ENCODE measurements around the gene CCR6. TPM values are rescaled to one million over a fixed set of nuclear protein-coding genes. Genes with fewer than 3 reads are reported as not detected.

The CCR6 gene
- total RNA-seq, 1 experiment from 2014 or later: not detected

GRCh38 chr6:167143041-167143440 lies 20.1 kb downstream of the CCR6 start:
- no peak overlapping the region for H3K56ac ChIP-seq (ENCODE audit: insufficient read length, low read depth, low read length)
- TF ChIP-seq CTCF (conservative IDR thresholded peaks at IDR 0.05): no peak
- no peak overlapping the region for H3K27ac ChIP-seq (ENCODE audit: insufficient read length, low read depth, low read length)
- Mint-ChIP-seq H3K4me3 (no peak overlapping the region), H3K9me3 (peaks cover 12 to 13% of the 10 kb centered on the region in 2 experiments), H3K27me3 (ENCODE audit: low read depth) (peaks cover 25% of the 10 kb centered on the region), H3K36me3 (ENCODE audit: insufficient read depth in 1 of 3, low read depth in 3 of 3) (peaks cover 5 to 17% (median 6%) of the 10 kb centered on the region in 3 experiments; a peak in 5 of 7 replicates), H3K4me1 (peaks cover 50 to 58% of the 10 kb centered on the region in 2 experiments), H3K27ac (no peak overlapping the region)
- H4K8ac ChIP-seq (replicated peaks; ENCODE audit: insufficient read length, low read depth, low read length): no peak overlapping the region
- H3K23ac ChIP-seq (ENCODE audit: insufficient read length, low read depth, low read length): no peak overlapping the region
- H3K14ac ChIP-seq (ENCODE audit: insufficient read depth, low read length): no peak overlapping the region
- no peak overlapping the region for H2AFZ ChIP-seq (ENCODE audit: low read length)
- no peak overlapping the region for H3K4me2 ChIP-seq (ENCODE audit: insufficient read depth, insufficient read length, low read length)
- no peak overlapping the region for H2BK20ac ChIP-seq (ENCODE audit: low read depth, low read length, poor library complexity, severe bottlenecking)
- no peak overlapping the region for H2BK15ac ChIP-seq (ENCODE audit: low read depth, low read length)
- H3K79me1 ChIP-seq (ENCODE audit: insufficient read depth, low read depth, low read length, poor library complexity, severe bottlenecking): no peaks in the 10 kb centered on the region
- no peak overlapping the region for H2BK120ac ChIP-seq (ENCODE audit: low read depth, low read length, poor library complexity, severe bottlenecking)
- no peak overlapping the region for H3K18ac ChIP-seq (ENCODE audit: insufficient read length, low read depth, low read length)
- H3K9me3 ChIP-seq (ENCODE audit: control insufficient read depth, low read depth, low read length): no peaks in the 10 kb centered on the region
- H4K20me1 ChIP-seq (ENCODE audit: control insufficient read depth, insufficient read depth, insufficient read length): no peaks in the 10 kb centered on the region
- no peak overlapping the region for H3K9ac ChIP-seq (ENCODE audit: extremely low read depth, insufficient read length, low read length)
- no CpG with 5 or more reads among the region's 9 CpGs for WGBS (ENCODE audit: extremely low coverage, insufficient read length, low lambda C conversion rate)
- no peaks in the 10 kb centered on the region for H3K23me2 ChIP-seq (ENCODE audit: insufficient read length, low read depth, low read length, poor library complexity, severe bottlenecking)
- no peak overlapping the region for H2AK5ac ChIP-seq (ENCODE audit: insufficient read length, low read length)
- no peak overlapping the region for H2BK5ac ChIP-seq (ENCODE audit: insufficient read length, low read length)
- H4K5ac ChIP-seq (ENCODE audit: insufficient read length, low read depth, low read length): no peak overlapping the region
- H3K79me2 ChIP-seq (ENCODE audit: insufficient read depth, low read length): no peaks in the 10 kb centered on the region
- H3K4me1 ChIP-seq (ENCODE audit: insufficient read depth, low read length): peaks cover 3% of the 10 kb centered on the region
- no peak overlapping the region for H4K91ac ChIP-seq (ENCODE audit: insufficient read length, low read depth, low read length)
- H2BK12ac ChIP-seq (ENCODE audit: insufficient read length, low read depth, low read length): no peak overlapping the region
- DNase-seq: no peak
- H3K4ac ChIP-seq (ENCODE audit: low read depth, low read length): no peak overlapping the region
- no peaks in the 10 kb centered on the region for H3K27me3 ChIP-seq (ENCODE audit: insufficient read depth, low read length)
- no peak overlapping the region for H3T11ph ChIP-seq (ENCODE audit: low read length)
